K562 (cell line): ENCODE measurements around the gene TRPM4. TPM values are rescaled to one million over a fixed set of nuclear protein-coding genes. Genes with fewer than 3 reads are reported as not detected.

Source experiments
- BRF1 ChIP-seq: IDR thresholded peaks from 3 replicates; pipeline ENCODE4 v1.6.1; 2011; ENCODE audit warnings: borderline replicate concordance, mild to moderate bottlenecking; ENCODE audit not compliant: insufficient read length; ENCODE audit errors: extremely low read depth
- DDX20 ChIP-seq: fragments of 450-650 bp; IDR thresholded peaks from 2 replicates; pipeline ENCODE4 v1.6.1; 2016; ENCODE audit warnings: missing genetic modification characterization, low read depth, mild to moderate bottlenecking, missing compliant biosample characterization, moderate library complexity
- DNMT1 ChIP-seq: fragments of 450-650 bp; IDR thresholded peaks from 2 replicates; pipeline ENCODE4 v1.6.1; 2016; ENCODE audit warnings: antibody characterized with exemption, mild to moderate bottlenecking
- FOXP4 ChIP-seq: sonication (generic); formaldehyde crosslinking; IDR thresholded peaks from 2 replicates; pipeline ENCODE4 v1.8.0; 2022; ENCODE audit warnings: mild to moderate bottlenecking, missing genetic modification reagents, borderline replicate concordance
- GMEB1 ChIP-seq: fragments of 250-450 bp; sonication (Bioruptor Pico); IDR thresholded peaks from 2 replicates; pipeline ENCODE4 v1.4.0; 2020; ENCODE audit warnings: mild to moderate bottlenecking
- MTA1 ChIP-seq: fragments of 450-650 bp; IDR thresholded peaks from 2 replicates; pipeline ENCODE4 v1.6.1; 2017; ENCODE audit warnings: borderline replicate concordance
- NFE2L1 ChIP-seq: fragments of 450-650 bp; IDR thresholded peaks from 2 replicates; pipeline ENCODE4 v1.6.1; 2016; ENCODE audit warnings: missing genetic modification characterization, low read depth, mild to moderate bottlenecking, missing compliant biosample characterization, moderate library complexity, borderline replicate concordance
- NR2C1 ChIP-seq, 2 experiments: fragments of 450-650 bp; IDR thresholded peaks; 2 replicates each; pipeline ENCODE4 v1.6.1; 2017; ENCODE audit warnings: mild to moderate bottlenecking in 2 of 2, antibody characterized with exemption in 1 of 2, inconsistent platforms in 1 of 2, missing compliant biosample characterization in 1 of 2, missing genetic modification characterization in 1 of 2
- PHF20 ChIP-seq: fragments of 450-650 bp; IDR thresholded peaks from 2 replicates; pipeline ENCODE4 v1.6.1; 2018; ENCODE audit not compliant: partially characterized antibody
- POLR2B ChIP-seq: fragments of 450-650 bp; IDR thresholded peaks from 2 replicates; pipeline ENCODE4 v1.6.1; 2018; ENCODE audit warnings: low read depth; ENCODE audit not compliant: partially characterized antibody
- RNF2 ChIP-seq: sonication (generic); IDR thresholded peaks from 2 replicates; pipeline ENCODE4 v1.6.1; 2016
- SFPQ ChIP-seq: fragments of 200-400 bp; formaldehyde crosslinking; IDR thresholded peaks from 2 replicates; pipeline ENCODE4 v1.6.1; 2017; ENCODE audit warnings: mild to moderate bottlenecking, low read depth, low read length, moderate library complexity
- SMARCA5 ChIP-seq: fragments of 450-650 bp; IDR thresholded peaks from 2 replicates; pipeline ENCODE4 v1.6.1; 2016
- TCF15 ChIP-seq: fragments of 250-450 bp; sonication (Bioruptor Pico); IDR thresholded peaks from 2 replicates; pipeline ENCODE4 v1.8.0; 2022; ENCODE audit warnings: moderate library complexity, mild to moderate bottlenecking, inconsistent platforms
- THAP12 ChIP-seq: fragments of 250-450 bp; sonication (Bioruptor Pico); IDR thresholded peaks from 2 replicates; pipeline ENCODE4 v1.9.0; 2021; ENCODE audit warnings: mild to moderate bottlenecking, inconsistent platforms
- ZNF121 ChIP-seq: sonication (generic); formaldehyde crosslinking; conservative IDR thresholded peaks from 2 replicates; pipeline ENCODE4 v1.8.0; 2022; ENCODE audit warnings: missing genetic modification reagents
- ZNF175 ChIP-seq: fragments of 200-800 bp; sonication (Bioruptor generic); IDR thresholded peaks from 2 replicates; pipeline ENCODE4 v1.6.1; 2016; ENCODE audit warnings: low read depth, mild to moderate bottlenecking, missing genetic modification characterization, missing compliant biosample characterization
- ZNF3 ChIP-seq: fragments of 250-450 bp; sonication (Bioruptor Pico); IDR thresholded peaks from 2 replicates; pipeline ENCODE4 v1.5.0; 2021; ENCODE audit warnings: mild to moderate bottlenecking, moderate library complexity
- ZNF316 ChIP-seq: fragments of 450-650 bp; IDR thresholded peaks from 2 replicates; pipeline ENCODE4 v1.6.1; 2016
- polyA plus RNA-seq, 8 experiments: library from polyadenylated mRNA; depleted of rRNA in 4 of 8; stranded (reverse) in 5 of 8; unstranded in 3 of 8; fragments of >200 nt; fragmentation: Nextera tagmentation in 2 of 8; fragmentation: Illumina TruSeq in 1 of 8; extraction: Ambion mirVana in 2 of 8; extraction: Trizol in 1 of 8; gene quantifications; 2 replicates each; pipeline versions ENCODE4 v1.2.1 to v1.2.3, GENCODE V29; 2011 to 2014; ENCODE audit warnings: inconsistent platforms in 1 of 8, missing spikeins in 1 of 8
- total RNA-seq, 7 experiments: library from RNA; depleted of rRNA in 6 of 7; stranded (reverse); fragments of >200 nt in 6 of 7; fragmentation: Illumina TruSeq in 2 of 7; extraction: Trizol in 2 of 7; gene quantifications; 2 replicates each; pipeline versions ENCODE4 v1.2.1 to v1.2.3, GENCODE V29; 2011 to 2021; ENCODE audit warnings: low replicate concordance in 1 of 7

TRPM4 gene
- total and polyA plus RNA-seq, 9 of the 15 experiments (the other 6 are each of a cell fraction or from before 2014, with no cell fraction given) = 6.5 to 45.4 (median 15.2) TPM

- peak; percentile 31 for TF ChIP-seq PHF20
- TF ChIP-seq TCF15 (CRISPR knock-in tag) = no peak
- TF ChIP-seq MTA1 = peak; percentile 44; the same call in 1 of the 2 replicates
- TF ChIP-seq SMARCA5 = peak; percentile 79; the same call in 1 of the 2 replicates
- TF ChIP-seq ZNF175 (CRISPR knock-in tag) = no peak
- TF ChIP-seq THAP12 = no peak
- TF ChIP-seq NR2C1 (IDR thresholded peaks at IDR 0.05) = no peak
- TF ChIP-seq NR2C1 (tag; IDR thresholded peaks at IDR 0.05) = no peak
- TF ChIP-seq POLR2B = peak; percentile 25
- TF ChIP-seq NFE2L1 (tag) = no peak
- 0 out of 2 replicates have a peak, but pooled peaks have one; percentile 57 for TF ChIP-seq FOXP4
- TF ChIP-seq RNF2 = 0 out of 2 replicates have a peak, but pooled peaks have one; percentile 40
- TF ChIP-seq ZNF3 = no peak
- no peak for TF ChIP-seq SFPQ
- no peak for TF ChIP-seq DNMT1
- no peak for TF ChIP-seq BRF1
- no peak for TF ChIP-seq ZNF121 (CRISPR knock-in tag)
- no peak for TF ChIP-seq GMEB1 (CRISPR knock-in tag)
- TF ChIP-seq DDX20 (tag) = no peak
- no peak for TF ChIP-seq ZNF316
Measured at GRCh38 chr19:49151267-49152118, 6.1 kb upstream of the TRPM4 start (continued).
